Transverse colon (tissue), 4 donors: ENCODE measurements around the gene RASSF10. TPM values are rescaled to one million over a fixed set of nuclear protein-coding genes. Genes with fewer than 3 reads are reported as not detected.

Source experiments
- DNase-seq: peaks from one replicate; pipeline ENCODE4 v3.0.0-alpha.2; 2019
- H3K27ac ChIP-seq, 4 donors: fragments of 200-600 bp; sonication (generic); 2 replicates each; pipeline ENCODE4 v1.5.1; 2016 to 2018; ENCODE audit warnings: inconsistent platforms in 4 of 4
- H3K27me3 ChIP-seq: fragments of 200-600 bp; sonication (generic); 2 replicates; pipeline ENCODE4 v1.5.1; 2017; ENCODE audit warnings: inconsistent platforms
- H3K36me3 ChIP-seq, 4 donors: fragments of 200-600 bp; sonication (generic); 2 replicates each; pipeline ENCODE4 v1.5.1; 2017 to 2019; ENCODE audit warnings: inconsistent platforms in 4 of 4
- H3K4me1 ChIP-seq, 4 donors: fragments of 200-600 bp; sonication (generic); 2 replicates each; pipeline ENCODE4 v1.5.1; 2017 to 2020; ENCODE audit warnings: inconsistent platforms in 4 of 4
- H3K4me3 ChIP-seq, 4 donors: fragments of 200-600 bp; sonication (generic); 1 replicate in 1 of 4; 2 replicates in 3 of 4; pipeline versions ENCODE4 v1.5.1 to v1.6.1; 2017 to 2019; ENCODE audit warnings: inconsistent platforms in 4 of 4
- H3K9me3 ChIP-seq, 2 donors: fragments of 200-600 bp; sonication (generic); 2 replicates each; pipeline ENCODE4 v1.5.1; 2017 to 2019; ENCODE audit warnings: inconsistent platforms in 2 of 2
- EP300 ChIP-seq: sonication (generic); formaldehyde crosslinking; IDR thresholded peaks from one replicate; pipeline ENCODE4 v1.6.1; 2017; ENCODE audit warnings: antibody characterized with exemption, low read depth
- POLR2A ChIP-seq: fragments of 450-650 bp; IDR thresholded peaks from one replicate; pipeline ENCODE4 v1.6.1; 2016; ENCODE audit warnings: antibody characterized with exemption, mild to moderate bottlenecking, moderate library complexity
- POLR2AphosphoS5 ChIP-seq, 3 donors: sonication (generic); formaldehyde crosslinking; IDR thresholded peaks; one replicate each; pipeline ENCODE4 v1.6.1; 2016; ENCODE audit warnings: antibody characterized with exemption in 3 of 3
- WGBS, 2 donors: methylation state at CpG; one replicate each; pipeline ENCODE4 v1.1.5; 2018; ENCODE audit warnings: low coverage in 1 of 2; 5-methylcytosine and 5-hydroxymethylcytosine counted together
- in situ Hi-C, 4 donors: fragments of 200-750 bp; cut with MboI; loops; one replicate each; pipeline versions ENCODE4 v1.15.0 to v1.15.1; 2017; ENCODE audit warnings: low sequenced_read_pairs in 3 of 4, low pct_ligation_motif_present in 1 of 4, low pct_unique_long_range_greater_than_20kb in 1 of 4
- intact Hi-C: fragments of 100-400 bp; cut with DNase I; formaldehyde crosslinking; loops from one replicate; pipeline ENCODE4 v1.15.1; 2023; ENCODE audit warnings: low total_unique reads
- total RNA-seq, 4 donors: library from RNA; depleted of rRNA; stranded (reverse); fragments of >200 nt; gene quantifications; one replicate each; pipeline ENCODE4 v1.1.0, GENCODE V29; 2016
- TF ChIP-seq, protein P1 (sequence below), 5 experiments: fragments of 200-600 bp in 3 of 5; fragments of 450-650 bp in 2 of 5; sonication (generic) in 3 of 5; IDR thresholded peaks; 1 replicate in 2 of 5; 2 replicates in 3 of 5; pipeline ENCODE4 v1.5.1; 2016 to 2017; ENCODE audit warnings: antibody characterized with exemption in 5 of 5, inconsistent platforms in 3 of 5, mild to moderate bottlenecking in 2 of 5, moderate library complexity in 1 of 5

RASSF10 gene
- total RNA-seq, 4 donors from 2014 or later = 0.48 TPM; not detected in 3

DNA sequence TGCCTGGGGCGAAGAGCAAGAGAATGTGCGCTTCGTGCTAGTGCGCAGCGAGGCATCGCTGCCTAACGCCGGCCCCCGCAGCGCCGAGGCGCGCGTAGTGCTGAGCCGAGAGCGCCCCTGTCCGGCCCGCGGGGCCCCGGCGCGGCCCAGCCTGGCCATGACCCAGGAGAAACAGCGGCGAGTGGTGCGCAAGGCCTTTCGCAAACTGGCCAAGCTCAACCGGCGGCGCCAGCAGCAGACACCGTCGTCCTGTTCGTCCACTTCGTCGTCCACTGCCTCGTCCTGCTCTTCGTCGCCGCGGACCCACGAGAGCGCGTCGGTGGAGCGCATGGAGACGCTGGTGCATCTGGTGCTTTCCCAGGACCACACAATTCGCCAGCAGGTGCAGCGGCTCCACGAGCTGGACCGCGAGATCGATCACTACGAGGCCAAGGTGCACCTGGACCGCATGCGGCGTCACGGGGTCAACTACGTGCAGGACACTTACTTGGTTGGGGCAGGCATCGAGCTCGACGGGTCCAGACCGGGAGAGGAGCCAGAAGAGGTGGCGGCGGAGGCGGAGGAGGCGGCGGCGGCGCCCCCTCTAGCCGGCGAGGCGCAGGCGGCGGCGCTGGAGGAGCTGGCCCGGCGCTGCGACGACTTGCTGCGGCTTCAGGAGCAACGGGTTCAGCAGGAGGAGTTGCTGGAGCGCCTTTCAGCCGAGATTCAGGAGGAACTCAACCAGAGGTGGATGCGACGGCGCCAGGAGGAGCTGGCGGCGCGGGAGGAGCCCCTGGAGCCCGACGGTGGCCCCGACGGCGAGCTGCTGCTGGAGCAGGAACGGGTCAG is 1.0 kb downstream of the RASSF10 start:
- Histone ChIP-seq H3K36me3 (no peaks in the 10 kb centered on the region), H3K27ac (peak overlapping the region in 1 of 4 donors; percentile 11), H3K4me3 (peak overlapping the region in 2 of 4 donors; percentile 34 to 41), H3K27me3 (peaks cover 90% of the 10 kb centered on the region), H3K4me1 (peaks cover 5 to 61% (median 33%) of the 10 kb centered on the region in 4 donors), H3K9me3 (no peaks in the 10 kb centered on the region)
- 7% methylated on average over 91 of the region's 94 CpGs; no CpG with 5 or more reads in 1 of the 2 donors for WGBS, 2 donors
- in situ Hi-C loops (no loop called here), intact Hi-C loops (no loop called here)
- no peak for DNase-seq
- TF ChIP-seq, protein P1, sequence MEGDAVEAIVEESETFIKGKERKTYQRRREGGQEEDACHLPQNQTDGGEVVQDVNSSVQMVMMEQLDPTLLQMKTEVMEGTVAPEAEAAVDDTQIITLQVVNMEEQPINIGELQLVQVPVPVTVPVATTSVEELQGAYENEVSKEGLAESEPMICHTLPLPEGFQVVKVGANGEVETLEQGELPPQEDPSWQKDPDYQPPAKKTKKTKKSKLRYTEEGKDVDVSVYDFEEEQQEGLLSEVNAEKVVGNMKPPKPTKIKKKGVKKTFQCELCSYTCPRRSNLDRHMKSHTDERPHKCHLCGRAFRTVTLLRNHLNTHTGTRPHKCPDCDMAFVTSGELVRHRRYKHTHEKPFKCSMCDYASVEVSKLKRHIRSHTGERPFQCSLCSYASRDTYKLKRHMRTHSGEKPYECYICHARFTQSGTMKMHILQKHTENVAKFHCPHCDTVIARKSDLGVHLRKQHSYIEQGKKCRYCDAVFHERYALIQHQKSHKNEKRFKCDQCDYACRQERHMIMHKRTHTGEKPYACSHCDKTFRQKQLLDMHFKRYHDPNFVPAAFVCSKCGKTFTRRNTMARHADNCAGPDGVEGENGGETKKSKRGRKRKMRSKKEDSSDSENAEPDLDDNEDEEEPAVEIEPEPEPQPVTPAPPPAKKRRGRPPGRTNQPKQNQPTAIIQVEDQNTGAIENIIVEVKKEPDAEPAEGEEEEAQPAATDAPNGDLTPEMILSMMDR (IDR thresholded peaks at IDR 0.05) = no peak
- TF ChIP-seq POLR2AphosphoS5 (IDR thresholded peaks at IDR 0.05) = no peak
- no peak for TF ChIP-seq POLR2A
- no peak for TF ChIP-seq EP300

GRCh38 chr11:13010749-13011465 is 1.8 kb downstream of the RASSF10 start:
- in situ Hi-C loops (no loop called here), intact Hi-C loops (no loop called here)
- TF ChIP-seq POLR2AphosphoS5 (IDR thresholded peaks at IDR 0.05) = no peak
- TF ChIP-seq, protein P1 (IDR thresholded peaks at IDR 0.05) = no peak
- no peak for TF ChIP-seq POLR2A
- TF ChIP-seq EP300 = no peak
- Histone ChIP-seq H3K36me3 (no peaks in the 10 kb centered on the region), H3K27me3 (peaks cover 89% of the 10 kb centered on the region), H3K9me3 (no peaks in the 10 kb centered on the region), H3K27ac (peak overlapping the region in 1 of 4 donors; percentile 3), H3K4me3 (peak overlapping the region in 2 of 4 donors; percentile 5 to 41), H3K4me1 (peaks cover 5 to 61% (median 33%) of the 10 kb centered on the region in 4 donors)
- DNase-seq = peak; percentile 13
- WGBS, 2 donors = 12 to 13% methylated on average over 4 to 32 of the region's 37 CpGs

DNA sequence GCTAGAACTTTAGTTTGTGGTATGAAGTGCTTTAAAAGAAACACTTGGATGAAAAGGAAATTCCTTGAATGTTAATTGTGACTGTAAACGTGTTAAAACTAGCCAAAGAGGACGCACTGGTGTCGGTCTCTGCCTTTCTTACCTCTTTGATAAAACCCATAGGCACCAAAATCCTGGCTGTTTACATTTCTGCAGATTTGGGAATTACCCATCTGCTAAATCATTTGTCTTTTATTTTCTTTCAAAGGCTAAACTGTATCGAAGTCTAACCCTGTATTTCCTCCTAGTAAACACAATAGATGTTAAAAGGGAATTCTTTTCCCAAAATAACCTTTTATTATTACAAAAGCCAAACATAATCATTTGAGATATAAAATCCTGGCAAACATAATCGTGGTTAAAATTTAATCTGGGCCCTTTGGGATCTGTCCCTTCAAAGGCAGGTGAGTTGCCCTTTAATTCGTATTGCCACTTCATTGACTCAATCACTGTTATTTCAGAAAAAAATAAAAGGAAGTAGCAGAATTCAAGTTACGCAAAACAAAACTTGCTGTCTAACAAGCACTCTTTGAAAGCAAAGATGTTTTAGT is 2.4 kb downstream of the RASSF10 start:
- H3K27me3 ChIP-seq = peaks cover 83% of the 10 kb centered on the region
- no peak for TF ChIP-seq POLR2AphosphoS5 (IDR thresholded peaks at IDR 0.05)

GRCh38 chr11:13012056-13012661 is 3.0 kb downstream of the RASSF10 start:
- H3K9me3 ChIP-seq = no peaks in the 10 kb centered on the region
- in situ Hi-C loops (no loop called here), intact Hi-C loops (no loop called here)
- 42 to 44% methylated on average over 9 of the region's 9 CpGs for WGBS, 2 donors
- no peak for DNase-seq
- peaks cover 77% of the 10 kb centered on the region for H3K27me3 ChIP-seq
- H3K4me3 ChIP-seq = no peak overlapping the region
- TF ChIP-seq POLR2AphosphoS5 (IDR thresholded peaks at IDR 0.05) = no peak
- no peak for TF ChIP-seq EP300
- no peak for TF ChIP-seq POLR2A
- TF ChIP-seq, protein P1 (IDR thresholded peaks at IDR 0.05) = no peak
- no peaks in the 10 kb centered on the region for H3K36me3 ChIP-seq
- no peak overlapping the region for H3K27ac ChIP-seq
- H3K4me1 ChIP-seq = peaks cover 5 to 68% (median 33%) of the 10 kb centered on the region in 4 donors

More for the DNA sequence above, 2.4 kb downstream of the RASSF10 start:
- 17 to 18% methylated on average over 5 to 7 of the region's 7 CpGs for WGBS, 2 donors
- Histone ChIP-seq H3K4me3 (peak overlapping the region in 1 of 4 donors; percentile 17), H3K4me1 (peaks cover 5 to 68% (median 33%) of the 10 kb centered on the region in 4 donors), H3K27ac (peak overlapping the region in 1 of 4 donors; percentile 3), H3K9me3 (no peaks in the 10 kb centered on the region), H3K36me3 (no peaks in the 10 kb centered on the region)
- no peak for DNase-seq
- in situ Hi-C loops = no loop called here
- intact Hi-C loops = no loop called here
